Nephron progenitor cell (in vitro differentiated cells): ENCODE data around the gene AFMID.
A peak's percentile ranks its signal among the peaks of the same experiment; 100 is the strongest.

Source experiments
- DNase-seq: peaks from one replicate; pipeline ENCODE4 v3.0.0; 2021
- H3K27ac Mint-ChIP-seq: 2 replicates; pipeline ENCODE4 v1.8.0; 2021; ENCODE audit warnings: mild to moderate bottlenecking, moderate library complexity, mixed read lengths
- H3K27me3 Mint-ChIP-seq: 2 replicates; pipeline ENCODE4 v1.8.0; 2021; ENCODE audit warnings: mild to moderate bottlenecking, low read depth, mixed read lengths; ENCODE audit not compliant: poor library complexity
- H3K36me3 Mint-ChIP-seq: 2 replicates; pipeline ENCODE4 v1.8.0; 2021; ENCODE audit warnings: low read depth, mixed read lengths
- H3K4me1 Mint-ChIP-seq: 2 replicates; pipeline ENCODE4 v1.8.0; 2021; ENCODE audit warnings: mixed read lengths
- H3K4me3 Mint-ChIP-seq: 2 replicates; pipeline ENCODE4 v1.8.0; 2021; ENCODE audit warnings: mild to moderate bottlenecking, moderate library complexity, mixed read lengths
- H3K9me3 Mint-ChIP-seq: 2 replicates; pipeline ENCODE4 v1.8.0; 2021; ENCODE audit warnings: mild to moderate bottlenecking, moderate library complexity, mixed read lengths
- CTCF ChIP-seq: fragments of 200-600 bp; sonication (generic); IDR thresholded peaks from 2 replicates; pipeline ENCODE4 v1.5.0; 2021; ENCODE audit warnings: antibody characterized with exemption

Gene AFMID

DNA sequence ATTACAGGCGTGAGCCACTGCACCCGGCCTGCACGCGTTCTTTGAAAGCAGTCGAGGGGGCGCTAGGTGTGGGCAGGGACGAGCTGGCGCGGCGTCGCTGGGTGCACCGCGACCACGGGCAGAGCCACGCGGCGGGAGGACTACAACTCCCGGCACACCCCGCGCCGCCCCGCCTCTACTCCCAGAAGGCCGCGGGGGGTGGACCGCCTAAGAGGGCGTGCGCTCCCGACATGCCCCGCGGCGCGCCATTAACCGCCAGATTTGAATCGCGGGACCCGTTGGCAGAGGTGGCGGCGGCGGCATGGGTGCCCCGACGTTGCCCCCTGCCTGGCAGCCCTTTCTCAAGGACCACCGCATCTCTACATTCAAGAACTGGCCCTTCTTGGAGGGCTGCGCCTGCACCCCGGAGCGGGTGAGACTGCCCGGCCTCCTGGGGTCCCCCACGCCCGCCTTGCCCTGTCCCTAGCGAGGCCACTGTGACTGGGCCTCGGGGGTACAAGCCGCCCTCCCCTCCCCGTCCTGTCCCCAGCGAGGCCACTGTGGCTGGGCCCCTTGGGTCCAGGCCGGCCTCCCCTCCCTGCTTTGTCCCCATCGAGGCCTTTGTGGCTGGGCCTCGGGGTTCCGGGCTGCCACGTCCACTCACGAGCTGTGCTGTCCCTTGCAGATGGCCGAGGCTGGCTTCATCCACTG, 27.0 kb downstream of the AFMID start, which contains the start of gene BIRC5:
TSS of gene BIRC5 (plus strand) at position 238 of the 690 bp plus-strand sequence. CDS start at position 302, 64 bp downstream.
- Mint-ChIP-seq H3K36me3 (peaks cover 22% of the 10 kb centered on the region), H3K4me1 (peaks cover 25% of the 10 kb centered on the region), H3K27ac (peak within 1 kb of the TSS; percentile 85), H3K27me3 (peaks cover 16% of the 10 kb centered on the region), H3K4me3 (peak within 1 kb of the TSS; percentile 95), H3K9me3 (no peaks in the 10 kb centered on the region)
- peak; percentile 95 for DNase-seq
- TF ChIP-seq CTCF: no peak

GRCh38 chr17:78214706-78215061, 27.5 kb downstream of the AFMID start:
- TF ChIP-seq CTCF: no peak
- no peak for DNase-seq
- peak overlapping the region; percentile 85 for H3K27ac Mint-ChIP-seq
- H3K4me1 Mint-ChIP-seq: peaks cover 30% of the 10 kb centered on the region
- H3K9me3 Mint-ChIP-seq: no peaks in the 10 kb centered on the region
- peaks cover 27% of the 10 kb centered on the region for H3K36me3 Mint-ChIP-seq
- peak overlapping the region; percentile 95 for H3K4me3 Mint-ChIP-seq
- peaks cover 16% of the 10 kb centered on the region for H3K27me3 Mint-ChIP-seq

- H3K27me3 Mint-ChIP-seq: peaks cover 3% of the 10 kb centered on the region
- H3K4me1 Mint-ChIP-seq: peaks cover 48% of the 10 kb centered on the region
- no peaks in the 10 kb centered on the region for H3K9me3 Mint-ChIP-seq
- no peak for TF ChIP-seq CTCF
- peak; percentile 28 for DNase-seq
- peak overlapping the region; percentile 96 for H3K27ac Mint-ChIP-seq
- H3K36me3 Mint-ChIP-seq: peaks cover 55% of the 10 kb centered on the region
- H3K4me3 Mint-ChIP-seq: peak overlapping the region; percentile 25
Measured at GRCh38 chr17:78219396-78220150, 32.4 kb downstream of the AFMID start.

DNA sequence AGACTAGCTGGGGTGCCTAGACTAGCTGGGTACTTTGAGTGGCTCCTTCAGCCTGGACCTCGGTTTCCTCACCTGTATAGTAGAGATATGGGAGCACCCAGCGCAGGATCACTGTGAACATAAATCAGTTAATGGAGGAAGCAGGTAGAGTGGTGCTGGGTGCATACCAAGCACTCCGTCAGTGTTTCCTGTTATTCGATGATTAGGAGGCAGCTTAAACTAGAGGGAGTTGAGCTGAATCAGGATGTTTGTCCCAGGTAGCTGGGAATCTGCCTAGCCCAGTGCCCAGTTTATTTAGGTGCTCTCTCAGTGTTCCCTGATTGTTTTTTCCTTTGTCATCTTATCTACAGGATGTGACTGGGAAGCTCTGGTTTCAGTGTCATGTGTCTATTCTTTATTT, 35.9 kb downstream of the AFMID start:
- Mint-ChIP-seq H3K4me1 (peaks cover 30% of the 10 kb centered on the region), H3K4me3 (no peak overlapping the region), H3K9me3 (no peaks in the 10 kb centered on the region), H3K27me3 (peaks cover 8% of the 10 kb centered on the region), H3K27ac (no peak overlapping the region), H3K36me3 (peaks cover 41% of the 10 kb centered on the region)
- TF ChIP-seq CTCF: no peak
- DNase-seq: no peak

GRCh38 chr17:78223765-78224164, 36.6 kb downstream of the AFMID start:
- no peaks in the 10 kb centered on the region for H3K9me3 Mint-ChIP-seq
- peak overlapping the region; percentile 86 for H3K27ac Mint-ChIP-seq
- peaks cover 38% of the 10 kb centered on the region for H3K36me3 Mint-ChIP-seq
- no peak for DNase-seq
- no peak overlapping the region for H3K4me3 Mint-ChIP-seq
- peaks cover 28% of the 10 kb centered on the region for H3K4me1 Mint-ChIP-seq
- TF ChIP-seq CTCF: no peak
- peaks cover 13% of the 10 kb centered on the region for H3K27me3 Mint-ChIP-seq
